A673 (cell line): Measurements from ENCODE around the gene NCEH1. TPM values are rescaled to one million over a fixed set of nuclear protein-coding genes. Genes with fewer than 3 reads are reported as not detected.
"Not testable (repeated sequence)": the region's sequence is repeated elsewhere in the genome, so short reads cannot be mapped to it uniquely, and the experiment has no call there.

ENCODE experiments used
- BruUV-seq: library from RNA; stranded (reverse); fragments of 400-500 nt; replicated peaks from 2 replicates; lab custom pipeline; 2021; lab: Mats Ljungman, UMichigan
- CTCF ChIA-PET: fragments of 300-600 bp; sonication (Branson Sonifier 250); formaldehyde crosslinking; loops from one replicate; lab custom pipeline; 2022; ENCODE audit warnings: antibody characterized with exemption; lab: Charles Lee
- POLR2A ChIA-PET: fragments of 300-600 bp; sonication (Branson Sonifier 250); formaldehyde crosslinking; loops from one replicate; lab custom pipeline; 2022; ENCODE audit warnings: antibody characterized with exemption; ENCODE audit not compliant: low non-redundant PET; lab: Charles Lee
- DNase-seq: peaks from one replicate; pipeline ENCODE4 v3.0.0-alpha.2; 2015; ENCODE audit warnings: low spot score
- H3K27ac ChIP-seq: fragments of 200-600 bp; sonication (generic); 2 replicates; pipeline ENCODE4 v1.5.1; 2016; ENCODE audit warnings: mixed run types, low read depth, mild to moderate bottlenecking, mixed read lengths, antibody characterized with exemption, low read length; ENCODE audit not compliant: poor library complexity, severe bottlenecking
- H3K27me3 ChIP-seq: fragments of 200-600 bp; sonication (generic); replicated peaks from 2 replicates; pipeline ENCODE4 v1.6.1; 2017; ENCODE audit warnings: mixed run types, low read depth, mild to moderate bottlenecking, mixed read lengths, antibody characterized with exemption, low read length; ENCODE audit not compliant: insufficient read depth, poor library complexity
- H3K36me3 ChIP-seq: fragments of 200-600 bp; sonication (generic); 2 replicates; pipeline ENCODE4 v1.6.1; 2016; ENCODE audit warnings: mixed run types, mild to moderate bottlenecking, mixed read lengths, antibody characterized with exemption, low read length; ENCODE audit not compliant: insufficient read depth, poor library complexity, severe bottlenecking
- H3K4me1 ChIP-seq: fragments of 200-600 bp; sonication (generic); 2 replicates; pipeline ENCODE4 v1.6.1; 2017; ENCODE audit warnings: mixed run types, mild to moderate bottlenecking, mixed read lengths, antibody characterized with exemption, low read length; ENCODE audit not compliant: insufficient read depth, poor library complexity, severe bottlenecking
- H3K4me3 ChIP-seq: fragments of 200-600 bp; sonication (generic); 2 replicates; pipeline ENCODE4 v1.5.1; 2016; ENCODE audit warnings: low read depth, mixed run types, mild to moderate bottlenecking, mixed read lengths, low read length; ENCODE audit not compliant: poor library complexity, severe bottlenecking
- H3K9me3 ChIP-seq: fragments of 200-600 bp; sonication (generic); 2 replicates; pipeline ENCODE4 v1.6.1; 2016; ENCODE audit warnings: mixed run types, low read depth, mild to moderate bottlenecking, mixed read lengths, antibody characterized with exemption, low read length; ENCODE audit not compliant: poor library complexity, severe bottlenecking
- CTCF ChIP-seq: fragments of 300-800, 200-600 bp; sonication (generic); conservative IDR thresholded peaks from 2 replicates; pipeline ENCODE4 v1.5.1; 2017; ENCODE audit warnings: low read depth, mild to moderate bottlenecking, antibody characterized with exemption, low read length, moderate library complexity, mixed read lengths
- EZH2 ChIP-seq: fragments of 200-600 bp; sonication (generic); IDR thresholded peaks from 2 replicates; pipeline ENCODE4 v1.6.1; 2017; ENCODE audit warnings: borderline replicate concordance, low read depth, mild to moderate bottlenecking, mixed read lengths, antibody characterized with exemption, low read length; ENCODE audit not compliant: poor library complexity, severe bottlenecking
- intact Hi-C: fragments of 100-400 bp; cut with micrococcal nuclease; formaldehyde crosslinking; loops from one replicate; pipeline ENCODE4 v1.10.0; 2022; ENCODE audit not compliant: unreplicated experiment
- total RNA-seq: library from RNA; stranded (reverse); gene quantifications from 2 replicates; pipeline ENCODE4 v1.2.3, GENCODE V29; 2021

Gene NCEH1
- total RNA-seq, 1 experiment from 2014 or later, result 3.5 TPM

GRCh38 chr3:172739462-172739861 lies 28.6 kb upstream of the NCEH1 start:
- DNase-seq, result no peak
- no peak overlapping the region for H3K27ac ChIP-seq
- TF ChIP-seq CTCF (no peak), EZH2 (no peak)
- ChIA-PET CTCF (no interaction called here), POLR2A (no interaction called here)
- no peaks in the 10 kb centered on the region for H3K4me1 ChIP-seq
- H3K27me3 ChIP-seq, result no peaks in the 10 kb centered on the region
- no peak overlapping the region for H3K4me3 ChIP-seq
- no peaks in the 10 kb centered on the region for H3K36me3 ChIP-seq
- H3K9me3 ChIP-seq, result no peaks in the 10 kb centered on the region
- intact Hi-C loops, result no loop called here
- no TSS peak for BruUV-seq

- no peak for TF ChIP-seq CTCF
- no peak for TF ChIP-seq EZH2
- Histone ChIP-seq H3K27ac (no peak overlapping the region), H3K4me3 (no peak overlapping the region), H3K36me3 (no peaks in the 10 kb centered on the region), H3K9me3 (no peaks in the 10 kb centered on the region), H3K4me1 (no peaks in the 10 kb centered on the region), H3K27me3 (no peaks in the 10 kb centered on the region)
- CTCF ChIA-PET, result no interaction called here
- intact Hi-C loops, result no loop called here
- no TSS peak for BruUV-seq
- POLR2A ChIA-PET, result no interaction called here
- DNase-seq, result no peak
These were observed 24.1 kb upstream of the NCEH1 start for GRCh38 chr3:172735014-172735413.

- Histone ChIP-seq H3K9me3 (no peaks in the 10 kb centered on the region), H3K27me3 (no peaks in the 10 kb centered on the region), H3K27ac (no peak overlapping the region), H3K36me3 (no peaks in the 10 kb centered on the region), H3K4me3 (no peak overlapping the region), H3K4me1 (no peaks in the 10 kb centered on the region)
- BruUV-seq, result no TSS peak
- TF ChIP-seq CTCF (no peak), EZH2 (no peak)
- POLR2A ChIA-PET, result no interaction called here
- no peak for DNase-seq
- CTCF ChIA-PET, result no interaction called here
- intact Hi-C loops, result no loop called here
These were observed 15.5 kb upstream of the NCEH1 start for GRCh38 chr3:172726380-172726779.

- H3K4me1 ChIP-seq, BruUV-seq, CTCF ChIA-PET, H3K9me3 ChIP-seq, H3K36me3 ChIP-seq, H3K4me3 ChIP-seq, H3K27ac ChIP-seq, H3K27me3 ChIP-seq, intact Hi-C loops, POLR2A ChIA-PET, DNase-seq: not testable (repeated sequence)
These were observed 11.7 kb upstream of the NCEH1 start for GRCh38 chr3:172722536-172723040.
